Neuronal stem cell (in vitro differentiated cells): ENCODE measurements around the gene RASSF7.

Source experiments
- DNase-seq: peaks from one replicate; pipeline ENCODE4 v3.0.0-alpha.2; 2013; ENCODE audit warnings: low spot score
- H2AFZ ChIP-seq: one replicate; pipeline ENCODE4 v1.6.1; 2013; ENCODE audit warnings: mild to moderate bottlenecking, low read length, inconsistent platforms
- H2AK5ac ChIP-seq: 2 replicates; pipeline ENCODE4 v1.6.1; 2013; ENCODE audit warnings: low read depth, mild to moderate bottlenecking, inconsistent platforms, low read length, moderate library complexity, mixed read lengths
- H2BK120ac ChIP-seq: 2 replicates; pipeline ENCODE4 v1.6.1; 2013; ENCODE audit warnings: low read depth, mild to moderate bottlenecking, inconsistent platforms, low read length, moderate library complexity, mixed read lengths
- H2BK12ac ChIP-seq: one replicate; pipeline ENCODE4 v1.6.1; 2013; ENCODE audit warnings: low read length, inconsistent platforms
- H2BK15ac ChIP-seq: 2 replicates; pipeline ENCODE4 v1.6.1; 2013; ENCODE audit warnings: mild to moderate bottlenecking, low read length, inconsistent platforms, mixed read lengths
- H2BK5ac ChIP-seq: one replicate; pipeline ENCODE4 v1.6.1; 2013; ENCODE audit warnings: inconsistent platforms, mild to moderate bottlenecking, low read length, moderate library complexity
- H3K14ac ChIP-seq: one replicate; pipeline ENCODE4 v1.6.1; 2013; ENCODE audit warnings: low read length, inconsistent platforms
- H3K18ac ChIP-seq: 2 replicates; pipeline ENCODE4 v1.6.1; 2013; ENCODE audit warnings: low read length, inconsistent platforms
- H3K23ac ChIP-seq: 2 replicates; pipeline ENCODE4 v1.6.1; 2013; ENCODE audit warnings: low read depth, mild to moderate bottlenecking, mixed read lengths, low read length, inconsistent platforms; ENCODE audit not compliant: poor library complexity
- H3K27ac ChIP-seq: replicated peaks from 3 replicates; pipeline ENCODE4 v1.5.1; 2013; ENCODE audit warnings: low read length, inconsistent platforms
- H3K27me3 ChIP-seq, 3 experiments: 2 replicates each; pipeline ENCODE4 v1.6.1; 2013; ENCODE audit warnings: low read length in 3 of 3, mild to moderate bottlenecking in 2 of 3, inconsistent platforms in 1 of 3, low read depth in 1 of 3, mixed read lengths in 1 of 3, moderate library complexity in 1 of 3; ENCODE audit not compliant: control insufficient read depth in 3 of 3, insufficient read depth in 3 of 3
- H3K36me3 ChIP-seq, 2 donors: replicated peaks in 1 of 2; 2 replicates each; pipeline ENCODE4 v1.6.1; 2013; ENCODE audit warnings: low read length in 2 of 2; ENCODE audit not compliant: control insufficient read depth in 2 of 2, insufficient read depth in 2 of 2
- H3K4ac ChIP-seq: 2 replicates; pipeline ENCODE4 v1.6.1; 2013; ENCODE audit warnings: inconsistent platforms, mild to moderate bottlenecking, low read length, moderate library complexity
- H3K4me1 ChIP-seq, 2 donors: 1 replicate in 1 of 2; 2 replicates in 1 of 2; pipeline ENCODE4 v1.6.1; 2013; ENCODE audit warnings: low read length in 2 of 2, low read depth in 1 of 2; ENCODE audit not compliant: control insufficient read depth in 2 of 2, insufficient read depth in 1 of 2
- H3K4me2 ChIP-seq: one replicate; pipeline ENCODE4 v1.6.1; 2013; ENCODE audit warnings: mild to moderate bottlenecking, low read length, inconsistent platforms; ENCODE audit not compliant: insufficient read depth, poor library complexity, severe bottlenecking
- H3K4me3 ChIP-seq, 2 donors: 2 replicates each; pipeline ENCODE4 v1.5.1; 2013; ENCODE audit warnings: low read length in 2 of 2, mild to moderate bottlenecking in 2 of 2, inconsistent platforms in 1 of 2, moderate library complexity in 1 of 2
- H3K79me1 ChIP-seq: one replicate; pipeline ENCODE4 v1.6.1; 2013; ENCODE audit warnings: low read depth, mild to moderate bottlenecking, inconsistent platforms, low read length, moderate library complexity
- H3K9ac ChIP-seq: one replicate; pipeline ENCODE4 v1.6.1; 2013; ENCODE audit warnings: mild to moderate bottlenecking, low read depth, low read length, inconsistent platforms; ENCODE audit not compliant: poor library complexity
- H3K9me3 ChIP-seq, 2 donors: replicated peaks in 1 of 2; 2 replicates each; pipeline versions ENCODE3 to v1.6.1; 2013; ENCODE audit warnings: low read length in 2 of 2, mild to moderate bottlenecking in 2 of 2, inconsistent platforms in 1 of 2, low read depth in 1 of 2, mixed read lengths in 1 of 2, moderate library complexity in 1 of 2; ENCODE audit not compliant: control insufficient read depth in 2 of 2, insufficient read depth in 1 of 2
- H4K8ac ChIP-seq: one replicate; pipeline ENCODE4 v1.6.1; 2013; ENCODE audit warnings: low read depth, mild to moderate bottlenecking, inconsistent platforms, low read length, moderate library complexity
- H4K91ac ChIP-seq: one replicate; pipeline ENCODE4 v1.6.1; 2013; ENCODE audit warnings: low read length, low read depth, mild to moderate bottlenecking, inconsistent platforms; ENCODE audit not compliant: poor library complexity
- WGBS, 2 donors: extraction: QIAGEN DNeasy Blood & Tissue Kit; methylation state at CpG; one replicate each; pipeline ENCODE4 v1.1.7; 2013; ENCODE audit warnings: missing lambda C conversion rate in 2 of 2, mixed read lengths in 1 of 2; ENCODE audit not compliant: insufficient read length in 2 of 2, insufficient replicate concordance in 1 of 2; ENCODE audit errors: extremely low coverage in 2 of 2; 5-methylcytosine and 5-hydroxymethylcytosine counted together

RASSF7 gene

DNA sequence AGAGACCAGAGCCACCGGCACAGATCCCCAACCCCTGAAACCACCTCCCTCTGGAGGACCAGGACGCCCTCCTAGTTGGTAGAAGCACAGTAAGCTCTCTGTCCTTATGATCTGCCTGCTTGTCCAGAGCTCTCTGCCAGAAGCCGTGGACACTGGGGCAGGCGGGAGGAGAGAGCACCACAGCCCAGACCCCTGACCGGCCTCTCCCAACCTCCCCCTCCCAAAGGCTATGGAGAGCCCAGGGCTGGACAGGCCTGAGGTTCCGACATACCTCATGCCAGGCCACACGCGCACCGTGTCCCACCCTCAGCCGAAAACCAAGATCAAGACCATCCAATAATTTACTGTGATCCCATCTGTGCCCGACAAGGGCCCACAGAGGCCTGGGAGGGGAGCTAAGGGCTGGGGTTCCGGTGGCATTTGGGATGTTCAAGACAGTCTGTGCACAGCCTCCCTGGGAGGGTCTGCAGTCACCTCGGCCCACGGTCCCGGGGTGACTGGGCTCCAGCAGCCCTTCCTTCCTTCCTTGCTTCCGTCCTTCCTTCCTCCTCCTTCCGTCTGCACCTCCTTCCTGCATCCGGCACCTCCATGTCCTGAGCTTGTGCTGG, 28.7 kb upstream of the RASSF7 start:
- DNase-seq: no peak
- H3K27ac ChIP-seq: no peak overlapping the region
- WGBS, 2 donors: no CpG with 5 or more reads among the region's 18 CpGs
- peaks cover 0 to 10% (median 3%) of the 10 kb centered on the region in 3 experiments for H3K27me3 ChIP-seq
- H3K79me1 ChIP-seq: peaks cover 9% of the 10 kb centered on the region
- H4K8ac ChIP-seq: no peak overlapping the region
- no peak overlapping the region for H3K18ac ChIP-seq
- H2BK5ac ChIP-seq: no peak overlapping the region
- H3K4me2 ChIP-seq: no peak overlapping the region
- no peak overlapping the region for H2AFZ ChIP-seq
- no peak overlapping the region for H3K9ac ChIP-seq
- no peak overlapping the region for H2BK15ac ChIP-seq
- H2BK120ac ChIP-seq: no peak overlapping the region
- no peak overlapping the region for H4K91ac ChIP-seq
- H2BK12ac ChIP-seq: no peak overlapping the region
- no peak overlapping the region for H2AK5ac ChIP-seq
- peaks cover 22 to 33% of the 10 kb centered on the region in 2 donors for H3K36me3 ChIP-seq
- no peak overlapping the region for H3K4me3 ChIP-seq
- peak overlapping the region; percentile 55 for H3K23ac ChIP-seq
- no peak overlapping the region for H3K14ac ChIP-seq
- H3K4ac ChIP-seq: no peak overlapping the region
- peaks cover 9% of the 10 kb centered on the region in 2 donors for H3K4me1 ChIP-seq
- peaks cover 0 to 2% of the 10 kb centered on the region in 2 donors for H3K9me3 ChIP-seq

DNA sequence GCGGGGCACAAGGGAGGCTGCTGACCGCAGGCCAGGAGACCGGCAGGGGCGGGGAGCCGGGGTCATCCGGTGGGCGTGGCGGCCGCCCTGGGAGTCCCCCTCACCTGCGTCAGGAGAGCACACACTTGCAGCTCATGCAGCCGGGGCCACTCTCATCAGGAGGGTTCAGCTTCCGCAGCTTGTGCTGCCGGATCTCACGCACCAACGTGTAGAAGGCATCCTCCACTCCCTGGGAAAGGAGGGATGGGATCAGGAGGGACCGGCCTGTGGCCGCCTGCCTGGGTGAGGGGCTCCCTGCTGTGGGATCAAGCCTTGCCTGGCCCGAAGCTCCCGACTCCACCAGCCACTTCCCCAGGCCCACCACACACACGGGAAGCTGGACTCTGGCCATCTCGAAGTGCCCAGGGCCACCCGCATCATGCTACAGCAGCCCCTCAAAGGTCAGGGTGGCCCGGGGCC, 28.2 kb upstream of the RASSF7 start:
- H2BK12ac ChIP-seq: no peak overlapping the region
- WGBS, 2 donors: no CpG with 5 or more reads among the region's 23 CpGs

DNA sequence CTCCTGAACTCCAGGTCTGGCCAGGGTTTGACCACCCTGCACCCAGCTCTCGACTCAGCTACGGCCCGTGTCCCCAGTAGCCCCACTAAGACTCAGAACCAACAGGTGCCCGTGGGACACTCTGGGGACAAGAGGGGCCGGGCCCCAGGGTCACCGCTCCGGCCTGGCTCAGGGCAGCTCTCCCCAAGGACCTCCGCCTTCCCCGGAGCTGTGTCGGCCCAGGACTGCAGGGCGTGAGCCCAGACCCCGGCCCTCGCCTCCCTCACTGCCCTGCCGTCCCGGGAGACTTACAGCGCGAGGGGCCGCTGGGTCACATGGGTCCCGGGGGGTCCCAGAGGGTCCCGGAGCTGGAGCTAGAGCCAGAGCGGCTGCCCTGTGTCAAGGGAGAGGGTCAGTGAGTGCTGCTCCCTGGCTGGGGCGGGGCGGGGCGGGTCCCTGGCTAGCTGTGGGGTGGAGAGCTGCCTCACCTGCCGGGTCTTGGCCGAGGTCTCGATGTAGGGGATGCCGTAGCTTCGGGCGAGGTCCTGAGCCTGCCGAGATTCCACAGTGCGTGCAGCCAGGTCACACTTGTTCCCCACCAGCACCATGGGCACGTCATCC, 27.7 kb upstream of the RASSF7 start:
- Histone ChIP-seq H3K27me3 (peaks cover 0 to 20% (median 4%) of the 10 kb centered on the region in 3 experiments), H3K23ac (peak overlapping the region; percentile 85), H3K9me3 (peaks cover 0 to 2% of the 10 kb centered on the region in 2 donors), H2BK15ac (no peak overlapping the region), H2BK120ac (no peak overlapping the region), H2BK12ac (peak overlapping the region; percentile 22), H3K79me1 (peaks cover 9% of the 10 kb centered on the region), H2AFZ (no peak overlapping the region), H3K18ac (no peak overlapping the region), H4K8ac (no peak overlapping the region), H3K14ac (no peak overlapping the region), H2AK5ac (no peak overlapping the region), H2BK5ac (no peak overlapping the region), H3K27ac (no peak overlapping the region), H3K4me3 (peak overlapping the region in 1 of 2 donors; percentile 76), H3K36me3 (peaks cover 22 to 33% of the 10 kb centered on the region in 2 donors), H3K4ac (peak overlapping the region; percentile 53), H3K9ac (peak overlapping the region; percentile 70), H4K91ac (no peak overlapping the region), H3K4me1 (peaks cover 12 to 18% of the 10 kb centered on the region in 2 donors), H3K4me2 (no peak overlapping the region)
- no CpG with 5 or more reads among the region's 33 CpGs for WGBS, 2 donors
- no peak for DNase-seq

More for the DNA sequence above, 28.2 kb upstream of the RASSF7 start:
- H3K4me1 ChIP-seq: peaks cover 11 to 13% of the 10 kb centered on the region in 2 donors
- peaks cover 0 to 14% (median 4%) of the 10 kb centered on the region in 3 experiments for H3K27me3 ChIP-seq
- DNase-seq: no peak
- H3K4ac ChIP-seq: no peak overlapping the region
- H3K23ac ChIP-seq: no peak overlapping the region
- H3K4me2 ChIP-seq: no peak overlapping the region
- H2BK5ac ChIP-seq: no peak overlapping the region
- peaks cover 0 to 2% of the 10 kb centered on the region in 2 donors for H3K9me3 ChIP-seq
- peaks cover 22 to 33% of the 10 kb centered on the region in 2 donors for H3K36me3 ChIP-seq
- no peak overlapping the region for H4K91ac ChIP-seq
- H3K14ac ChIP-seq: no peak overlapping the region
- H2BK15ac ChIP-seq: no peak overlapping the region
- H2AFZ ChIP-seq: no peak overlapping the region
- H3K79me1 ChIP-seq: peaks cover 9% of the 10 kb centered on the region
- no peak overlapping the region for H2AK5ac ChIP-seq
- no peak overlapping the region for H3K18ac ChIP-seq
- H4K8ac ChIP-seq: no peak overlapping the region
- no peak overlapping the region for H3K9ac ChIP-seq
- H3K27ac ChIP-seq: no peak overlapping the region
- no peak overlapping the region for H2BK120ac ChIP-seq
- H3K4me3 ChIP-seq: no peak overlapping the region
